WTC11 (cell line): ENCODE measurements around the gene DPEP2NB. TPM values are rescaled to one million over a fixed set of nuclear protein-coding genes. Genes with fewer than 3 reads are reported as not detected.

Source experiments
- ATAC-seq: fragments of 200-7000 bp; cut with Tn5 transposase; 2 replicates; pipeline ENCODE4 v1.10.0; 2021; ENCODE audit warnings: mild to moderate bottlenecking, moderate library complexity
- CTCF ChIA-PET: fragments of 300-600 bp; sonication (Branson Sonifier 250); formaldehyde crosslinking; loops from one replicate; lab custom pipeline; 2021; ENCODE audit warnings: antibody characterized with exemption; lab: Charles Lee
- POLR2A ChIA-PET: fragments of 350-600 bp; sonication (Branson Sonifier 250); formaldehyde crosslinking; loops from one replicate; lab custom pipeline; 2021; ENCODE audit warnings: antibody characterized with exemption; lab: Charles Lee
- DNase-seq: peaks from one replicate; pipeline ENCODE4 v3.0.0; 2021; ENCODE audit warnings: low spot score
- H3K27ac Mint-ChIP-seq: 2 replicates; pipeline ENCODE4 v1.8.0; 2021; ENCODE audit warnings: mixed read lengths
- H3K27me3 Mint-ChIP-seq: 2 replicates; pipeline ENCODE4 v1.8.0; 2021; ENCODE audit warnings: low read depth, mild to moderate bottlenecking, moderate library complexity, mixed read lengths
- H3K36me3 Mint-ChIP-seq: 2 replicates; pipeline ENCODE4 v1.8.0; 2021; ENCODE audit warnings: mixed read lengths
- H3K4me1 Mint-ChIP-seq: 2 replicates; pipeline ENCODE4 v1.8.0; 2022; ENCODE audit warnings: mixed read lengths
- H3K4me3 Mint-ChIP-seq: 2 replicates; pipeline ENCODE4 v1.8.0; 2021; ENCODE audit warnings: mild to moderate bottlenecking, moderate library complexity, mixed read lengths
- H3K9me3 Mint-ChIP-seq: 2 replicates; pipeline ENCODE4 v1.8.0; 2021; ENCODE audit warnings: mixed read lengths
- ATF1 ChIP-seq: sonication (generic); formaldehyde crosslinking; IDR thresholded peaks from 2 replicates; pipeline ENCODE4 v1.8.1; 2023; ENCODE audit warnings: mild to moderate bottlenecking, moderate library complexity, missing genetic modification reagents
- ATF3 ChIP-seq: sonication (generic); formaldehyde crosslinking; conservative IDR thresholded peaks from 2 replicates; pipeline ENCODE4 v1.8.1; 2022; ENCODE audit warnings: mild to moderate bottlenecking, missing genetic modification reagents
- ATF6 ChIP-seq: sonication (generic); formaldehyde crosslinking; IDR thresholded peaks from 2 replicates; pipeline ENCODE4 v1.8.1; 2023; ENCODE audit warnings: mild to moderate bottlenecking, missing genetic modification reagents
- GABPB1 ChIP-seq: sonication (generic); formaldehyde crosslinking; IDR thresholded peaks from 2 replicates; pipeline ENCODE4 v1.8.1; 2023; ENCODE audit warnings: mild to moderate bottlenecking, missing genetic modification reagents
- HMGXB4 ChIP-seq: sonication (generic); formaldehyde crosslinking; IDR thresholded peaks from 2 replicates; pipeline ENCODE4 v1.8.1; 2023; ENCODE audit warnings: mild to moderate bottlenecking, moderate library complexity, missing genetic modification reagents
- NR1H2 ChIP-seq: sonication (generic); formaldehyde crosslinking; IDR thresholded peaks from 2 replicates; pipeline ENCODE4 v1.9.0; 2021; ENCODE audit warnings: mild to moderate bottlenecking, moderate library complexity, missing genetic modification reagents
- OVOL2 ChIP-seq: fragments of 250-450 bp; sonication (Bioruptor Pico); IDR thresholded peaks from 2 replicates; pipeline ENCODE4 v1.9.0; 2021; ENCODE audit warnings: mild to moderate bottlenecking, borderline replicate concordance
- PRRX2 ChIP-seq: fragments of 250-450 bp; sonication (Bioruptor Pico); IDR thresholded peaks from 2 replicates; pipeline ENCODE4 v1.8.0; 2021; ENCODE audit warnings: mild to moderate bottlenecking
- SMAD3 ChIP-seq: sonication (generic); formaldehyde crosslinking; IDR thresholded peaks from 2 replicates; pipeline ENCODE4 v1.8.0; 2022; ENCODE audit warnings: missing genetic modification reagents, mild to moderate bottlenecking, borderline replicate concordance
- SOX15 ChIP-seq: fragments of 250-450 bp; sonication (Bioruptor Pico); IDR thresholded peaks from 2 replicates; pipeline ENCODE4 v1.9.0; 2021; ENCODE audit warnings: mild to moderate bottlenecking
- ZNF121 ChIP-seq: sonication (generic); formaldehyde crosslinking; IDR thresholded peaks from 2 replicates; pipeline ENCODE4 v1.8.0; 2023; ENCODE audit warnings: missing genetic modification reagents
- ZNF532 ChIP-seq: fragments of 250-450 bp; sonication (Bioruptor Pico); IDR thresholded peaks from 2 replicates; pipeline ENCODE4 v1.9.0; 2021; ENCODE audit warnings: mild to moderate bottlenecking, borderline replicate concordance
- total RNA-seq: library from RNA; stranded (reverse); gene quantifications from 3 replicates; pipeline ENCODE4 v1.2.3, GENCODE V29; 2021
- TF ChIP-seq, protein P1 (sequence below): sonication (generic); formaldehyde crosslinking; IDR thresholded peaks from 2 replicates; pipeline ENCODE4 v1.8.1; 2023; ENCODE audit warnings: mild to moderate bottlenecking, missing genetic modification reagents
- TF ChIP-seq, protein P2 (sequence below): fragments of 250-450 bp; sonication (Bioruptor Pico); IDR thresholded peaks from 2 replicates; pipeline ENCODE4 v2.1.2; 2022; ENCODE audit warnings: mild to moderate bottlenecking, moderate library complexity

DPEP2NB gene
- total RNA-seq, 1 experiment from 2014 or later = not detected

- H3K36me3 Mint-ChIP-seq = no peaks in the 10 kb centered on the region
- DNase-seq (no peak), ATAC-seq (no peak)
- no peak overlapping the region for H3K27ac Mint-ChIP-seq
- no peak overlapping the region for H3K4me3 Mint-ChIP-seq
- H3K9me3 Mint-ChIP-seq = no peaks in the 10 kb centered on the region
- CTCF ChIA-PET = interaction anchor here (0.6 kb wide), 1 partner anchor 155 kb away, joined by 4 read pairs; no protein-coding TSS in a partner anchor
- TF ChIP-seq ATF1 (CRISPR knock-in tag) (no peak), ATF6 (no peak), SMAD3 (CRISPR knock-in tag) (no peak), ATF3 (no peak), NR1H2 (CRISPR knock-in tag) (no peak), SOX15 (CRISPR knock-in tag) (no peak), ZNF532 (CRISPR knock-in tag) (no peak), PRRX2 (CRISPR knock-in tag) (no peak), HMGXB4 (no peak)
- TF ChIP-seq, protein P1, sequence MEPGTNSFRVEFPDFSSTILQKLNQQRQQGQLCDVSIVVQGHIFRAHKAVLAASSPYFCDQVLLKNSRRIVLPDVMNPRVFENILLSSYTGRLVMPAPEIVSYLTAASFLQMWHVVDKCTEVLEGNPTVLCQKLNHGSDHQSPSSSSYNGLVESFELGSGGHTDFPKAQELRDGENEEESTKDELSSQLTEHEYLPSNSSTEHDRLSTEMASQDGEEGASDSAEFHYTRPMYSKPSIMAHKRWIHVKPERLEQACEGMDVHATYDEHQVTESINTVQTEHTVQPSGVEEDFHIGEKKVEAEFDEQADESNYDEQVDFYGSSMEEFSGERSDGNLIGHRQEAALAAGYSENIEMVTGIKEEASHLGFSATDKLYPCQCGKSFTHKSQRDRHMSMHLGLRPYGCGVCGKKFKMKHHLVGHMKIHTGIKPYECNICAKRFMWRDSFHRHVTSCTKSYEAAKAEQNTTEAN = no peak
- TF ChIP-seq, all 79 proteins: peak for 0
- H3K4me1 Mint-ChIP-seq = peaks cover 23% of the 10 kb centered on the region
- peaks cover 10% of the 10 kb centered on the region; the same call in 1 of the 2 replicates for H3K27me3 Mint-ChIP-seq
- POLR2A ChIA-PET = no interaction called here
Observed at GRCh38 chr16:67971111-67971510, 44.6 kb downstream of the DPEP2NB start.

DNA sequence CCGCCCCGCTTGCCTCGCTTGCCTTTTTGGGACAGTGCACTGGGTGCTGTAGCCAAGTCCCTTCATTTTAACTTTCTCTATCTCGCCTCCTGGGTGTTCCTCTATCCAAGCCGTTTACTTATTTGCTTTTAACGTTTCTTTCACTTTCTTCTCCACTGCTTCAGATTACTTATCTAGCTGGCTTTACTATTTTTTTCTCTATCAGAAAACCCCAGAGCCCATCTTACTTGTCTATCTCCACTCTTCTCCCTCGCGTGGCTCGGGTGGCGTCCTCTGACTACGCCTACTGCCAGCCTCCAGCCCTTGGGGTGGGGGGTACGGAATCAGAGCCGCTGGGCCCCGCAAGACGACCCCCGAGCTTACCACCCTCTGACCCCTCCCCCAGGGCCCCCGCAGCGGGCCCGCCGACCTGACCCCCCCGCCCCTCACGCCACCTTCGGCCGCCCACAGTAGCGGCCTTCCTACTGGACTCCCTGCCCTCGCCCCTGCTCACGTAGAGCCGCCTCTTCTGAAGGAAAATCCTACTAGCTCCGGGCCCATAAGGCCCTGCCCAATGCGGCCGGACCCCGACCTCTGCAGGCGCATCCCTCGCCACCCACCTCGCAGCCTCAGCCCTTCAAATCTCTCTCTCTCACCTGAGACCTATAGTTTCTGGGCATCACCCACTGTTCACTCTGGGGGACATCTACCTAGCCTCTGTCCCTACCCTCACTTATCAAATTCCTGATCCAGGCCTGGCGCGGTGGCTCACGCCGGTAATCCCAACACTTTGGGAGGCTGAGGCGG, 46.3 kb downstream of the DPEP2NB start:
- Mint-ChIP-seq H3K4me3 (peak overlapping the region; percentile 97), H3K27me3 (peaks cover 8% of the 10 kb centered on the region; the same call in 1 of the 2 replicates), H3K36me3 (0 out of 2 replicates have a peak, but pooled peaks cover 5% of the 10 kb centered on the region), H3K27ac (peak overlapping the region; percentile 75; the same call in 1 of the 2 replicates), H3K9me3 (no peaks in the 10 kb centered on the region), H3K4me1 (peaks cover 39% of the 10 kb centered on the region)
- ChIA-PET CTCF (interaction anchor here (0.6 to 1.7 kb wide), 6 partner anchors 12 to 400 kb away, joined by 3 read pairs; partner anchors contain the start of genes NRN1L, PRMT7 and SLC7A6OS), POLR2A (interaction anchor here (1.1 kb wide), 1 partner anchor 85 kb away, joined by 3 read pairs; the partner anchor contains the start of gene NRN1L)
- TF ChIP-seq, protein P2, sequence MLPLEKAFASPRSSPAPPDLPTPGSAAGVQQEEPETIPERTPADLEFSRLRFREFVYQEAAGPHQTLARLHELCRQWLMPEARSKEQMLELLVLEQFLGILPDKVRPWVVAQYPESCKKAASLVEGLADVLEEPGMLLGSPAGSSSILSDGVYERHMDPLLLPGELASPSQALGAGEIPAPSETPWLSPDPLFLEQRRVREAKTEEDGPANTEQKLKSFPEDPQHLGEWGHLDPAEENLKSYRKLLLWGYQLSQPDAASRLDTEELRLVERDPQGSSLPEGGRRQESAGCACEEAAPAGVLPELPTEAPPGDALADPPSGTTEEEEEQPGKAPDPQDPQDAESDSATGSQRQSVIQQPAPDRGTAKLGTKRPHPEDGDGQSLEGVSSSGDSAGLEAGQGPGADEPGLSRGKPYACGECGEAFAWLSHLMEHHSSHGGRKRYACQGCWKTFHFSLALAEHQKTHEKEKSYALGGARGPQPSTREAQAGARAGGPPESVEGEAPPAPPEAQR (CRISPR knock-in tag) = no peak
- no peak for TF ChIP-seq ATF1 (CRISPR knock-in tag)
- no peak for TF ChIP-seq GABPB1 (CRISPR knock-in tag)
- 0 out of 2 replicates have a peak, but pooled peaks have one; percentile 8 for TF ChIP-seq ZNF121 (CRISPR knock-in tag)
- no peak for TF ChIP-seq OVOL2 (CRISPR knock-in tag)
- peak; percentile 43 for DNase-seq
- peak; percentile 11 for ATAC-seq
